Endothelial cell of umbilical vein (primary cell): ENCODE results near the gene NRXN3. TPM values are rescaled to one million over a fixed set of nuclear protein-coding genes. Genes with fewer than 3 reads are reported as not detected.

ENCODE experiments used
- BruUV-seq: library from RNA; stranded (reverse); fragments of 400-500 nt; replicated peaks from 2 replicates; lab custom pipeline; 2021; lab: Mats Ljungman, UMichigan
- CTCF ChIA-PET: fragments of 300-600, 350-600 bp; sonication (Branson Sonifier 250); formaldehyde crosslinking; loops from one replicate; lab custom pipeline; 2021; ENCODE audit warnings: antibody characterized with exemption, inconsistent platforms; lab: Charles Lee
- POLR2A ChIA-PET: fragments of 300-600, 350-600 bp; sonication (Branson Sonifier 250); formaldehyde crosslinking; loops from one replicate; lab custom pipeline; 2021; ENCODE audit warnings: antibody characterized with exemption, inconsistent platforms; lab: Charles Lee
- DNase-seq: peaks from one replicate; pipeline ENCODE4 v3.0.0-alpha.2; 2011; ENCODE audit warnings: low read depth, low spot score
- FAIRE-seq: peaks from 2 replicates; lab custom pipeline; 2011; peaks lifted over from hg19 to GRCh38; lab: Jason Lieb, UNC
- H2AFZ ChIP-seq: 2 replicates; pipeline ENCODE4 v1.6.0; 2012; ENCODE audit warnings: low read depth, low read length, control low read depth, inconsistent platforms
- H3K27ac ChIP-seq: 2 replicates; pipeline ENCODE4 v1.5.1; 2011; ENCODE audit warnings: low read depth, mild to moderate bottlenecking, control low read depth, low read length, moderate library complexity; ENCODE audit not compliant: insufficient read depth
- H3K27me3 ChIP-seq, 2 experiments: 2 replicates each; pipeline versions ENCODE4 v1.6.0 to v1.6.1; 2011; ENCODE audit warnings: low read length in 2 of 2, mixed read lengths in 1 of 2; ENCODE audit not compliant: control insufficient read depth in 2 of 2, insufficient read depth in 2 of 2
- H3K36me3 ChIP-seq, 2 experiments: 2 replicates in 1 of 2; 3 replicates in 1 of 2; pipeline ENCODE4 v1.5.1; 2011; ENCODE audit warnings: low read length in 2 of 2, mild to moderate bottlenecking in 1 of 2, moderate library complexity in 1 of 2; ENCODE audit not compliant: control insufficient read depth in 2 of 2, insufficient read depth in 2 of 2; ENCODE audit errors: extremely low read depth in 1 of 2
- H3K4me1 ChIP-seq: 3 replicates; pipeline ENCODE4 v1.5.1; 2011; ENCODE audit warnings: mild to moderate bottlenecking, low read length; ENCODE audit not compliant: control insufficient read depth, insufficient read depth; ENCODE audit errors: extremely low read depth
- H3K4me2 ChIP-seq: 2 replicates; pipeline ENCODE4 v1.6.1; 2011; ENCODE audit warnings: low read length, control low read depth, mixed read lengths; ENCODE audit not compliant: insufficient read depth
- H3K4me3 ChIP-seq, 3 experiments: fragments of 200-600 bp in 1 of 3; sonication (generic), shearing (Covaris generic) in 1 of 3; replicated peaks in 1 of 3; 2 replicates each; pipeline ENCODE4 v1.5.1; 2011 to 2016; ENCODE audit warnings: control low read depth in 3 of 3, low read length in 3 of 3, mild to moderate bottlenecking in 2 of 3, inconsistent platforms in 1 of 3, low read depth in 1 of 3, moderate library complexity in 1 of 3; ENCODE audit not compliant: insufficient read depth in 1 of 3
- H3K79me2 ChIP-seq: 2 replicates; pipeline ENCODE4 v1.6.0; 2012; ENCODE audit warnings: low read length, inconsistent platforms; ENCODE audit not compliant: control insufficient read depth, insufficient read depth
- H3K9ac ChIP-seq: replicated peaks from 2 replicates; pipeline ENCODE3; 2011; ENCODE audit warnings: low read length, control low read depth; ENCODE audit not compliant: insufficient read depth; ENCODE audit errors: extremely low read depth
- H3K9me1 ChIP-seq: replicated peaks from 3 replicates; pipeline ENCODE4 v1.6.0; 2011; ENCODE audit warnings: mild to moderate bottlenecking, low read length; ENCODE audit not compliant: control insufficient read depth, insufficient read depth; ENCODE audit errors: extremely low read depth
- H3K9me3 ChIP-seq: replicated peaks from 2 replicates; pipeline ENCODE4 v1.5.1; 2012; ENCODE audit warnings: low read length, inconsistent platforms; ENCODE audit not compliant: control insufficient read depth, insufficient read depth
- H4K20me1 ChIP-seq: replicated peaks from 2 replicates; pipeline ENCODE3; 2011; ENCODE audit warnings: mild to moderate bottlenecking, low read length; ENCODE audit not compliant: control insufficient read depth, insufficient read depth; ENCODE audit errors: extremely low read depth
- CTCF ChIP-seq, 2 donors: IDR thresholded peaks; 1 replicate in 1 of 2; 2 replicates in 1 of 2; pipeline ENCODE4 v1.5.1; 2011; ENCODE audit warnings: low read length in 2 of 2, mild to moderate bottlenecking in 2 of 2, moderate library complexity in 2 of 2, control low read depth in 1 of 2, inconsistent platforms in 1 of 2, low read depth in 1 of 2; ENCODE audit not compliant: insufficient read depth in 1 of 2; ENCODE audit errors: extremely low read depth in 1 of 2
- EZH2 ChIP-seq: IDR thresholded peaks from 2 replicates; pipeline ENCODE4 v1.6.1; 2012; ENCODE audit warnings: borderline replicate concordance, low read depth, mild to moderate bottlenecking, moderate library complexity, low read length, inconsistent platforms; ENCODE audit not compliant: severe bottlenecking
- FOS ChIP-seq: IDR thresholded peaks from 2 replicates; pipeline ENCODE4 v1.6.1; 2011; ENCODE audit warnings: mild to moderate bottlenecking, low read length, moderate library complexity, borderline replicate concordance; ENCODE audit not compliant: insufficient read depth
- GATA2 ChIP-seq: IDR thresholded peaks from 2 replicates; pipeline ENCODE4 v1.7.0; 2011; ENCODE audit warnings: low read depth, mild to moderate bottlenecking, moderate library complexity, mixed read lengths, low read length; ENCODE audit not compliant: insufficient read length, insufficient read depth
- JUN ChIP-seq: IDR thresholded peaks from 2 replicates; pipeline ENCODE4 v1.6.1; 2011; ENCODE audit warnings: borderline replicate concordance, low read depth; ENCODE audit not compliant: insufficient read length, insufficient read depth
- MAX ChIP-seq: IDR thresholded peaks from 2 replicates; pipeline ENCODE4 v1.6.1; 2011; ENCODE audit not compliant: insufficient read depth, insufficient read length
- MYC ChIP-seq: IDR thresholded peaks from one replicate; pipeline ENCODE4 v1.6.1; 2011; ENCODE audit warnings: mild to moderate bottlenecking, low read depth, low read length
- POLR2A ChIP-seq: IDR thresholded peaks from 2 replicates; pipeline ENCODE4 v1.6.1; 2012; ENCODE audit warnings: low read depth, mild to moderate bottlenecking, control low read depth, low read length
- POLR2AphosphoS5 ChIP-seq: IDR thresholded peaks from 2 replicates; pipeline ENCODE4 v1.6.1; 2012; ENCODE audit warnings: low read depth, mild to moderate bottlenecking, control low read depth, low read length, moderate library complexity; ENCODE audit not compliant: insufficient read depth
- dilution Hi-C: fragments of 300-500 bp; cut with MboI; formaldehyde crosslinking; loops from one replicate; pipeline ENCODE4 v1.15.0; 2019; ENCODE audit warnings: low sequenced_read_pairs; ENCODE audit not compliant: extremely low pct_ligation_motif_present
- intact Hi-C: fragments of 100-400 bp; cut with micrococcal nuclease; formaldehyde crosslinking; loops from one replicate; pipeline ENCODE4 v1.10.0; 2022
- polyA plus RNA-seq, 4 experiments: library from polyadenylated mRNA; depleted of rRNA in 3 of 4; stranded (reverse) in 3 of 4; unstranded in 1 of 4; fragments of >200 nt; gene quantifications; 2 replicates each; pipeline versions ENCODE4 v1.2.1 to v1.2.3, GENCODE V29; 2011 to 2012; ENCODE audit warnings: missing spikeins in 1 of 4
- total RNA-seq: library from RNA; stranded (reverse); gene quantifications from 2 replicates; pipeline ENCODE4 v1.2.3, GENCODE V29; 2021

The NRXN3 gene
- total and polyA plus RNA-seq, 2 donors (not counting 3 experiments of a cell fraction or from before 2014, with no cell fraction given): 0.72 to 4.2 TPM

- no peaks in the 10 kb centered on the region for H3K27me3 ChIP-seq
- ChIA-PET POLR2A (no interaction called here), CTCF (no interaction called here)
- no peak overlapping the region for H3K27ac ChIP-seq
- no peak for FAIRE-seq
- H3K9ac ChIP-seq: no peak overlapping the region
- BruUV-seq: no TSS peak
- no peaks in the 10 kb centered on the region for H3K79me2 ChIP-seq
- intact Hi-C loops: no loop called here
- no peaks in the 10 kb centered on the region for H4K20me1 ChIP-seq
- H2AFZ ChIP-seq: no peak overlapping the region
- no peaks in the 10 kb centered on the region for H3K9me3 ChIP-seq
- no peaks in the 10 kb centered on the region for H3K36me3 ChIP-seq
- no peak overlapping the region for H3K4me2 ChIP-seq
- H3K4me3 ChIP-seq: no peak overlapping the region
- H3K9me1 ChIP-seq: no peaks in the 10 kb centered on the region
- DNase-seq: no peak
- no peaks in the 10 kb centered on the region for H3K4me1 ChIP-seq
- dilution Hi-C loops: no loop called here
- TF ChIP-seq MYC (no peak), GATA2 (no peak), FOS (no peak), POLR2AphosphoS5 (no peak), MAX (no peak), JUN (no peak), EZH2 (no peak), CTCF (IDR thresholded peaks at IDR 0.05; ENCODE audit: extremely low read depth in 1 of 2, insufficient read depth in 1 of 2, low read depth in 1 of 2, low read length in 2 of 2) (no peak), POLR2A (no peak)
These were observed 659.1 kb downstream of the NRXN3 start for GRCh38 chr14:78829274-78829673.
